Measurements from ENCODE around the gene DEFB128. TPM values are rescaled to one million over a fixed set of nuclear protein-coding genes. Genes with fewer than 3 reads are reported as not detected.

Gene DEFB128
- total and polyA plus RNA-seq, 11 donors, result not detected

GRCh38 chr20:142290-142689 lies 47.2 kb downstream of the DEFB128 start, which contains the start of gene DEFB126:
Gene DEFB126 (plus strand): TSS chr20:142590. CDS start chr20:142629, 39 bp downstream.
- ATAC-seq (no peak), DNase-seq (no peak)
- intact Hi-C loops (cut with DNase I), result no loop called here
- 42 to 55% (median 50%) methylated on average over 1 of the region's 1 CpG for WGBS, 4 donors
- H3K9me3 ChIP-seq, result peaks cover 0 to 3% (median 0%) of the 10 kb centered on the region in 12 donors
- H3K27me3 ChIP-seq, result peaks cover 0 to 36% (median 0%) of the 10 kb centered on the region in 9 donors
- no peaks in the 10 kb centered on the region for H3K36me3 ChIP-seq
- H3K4me3 ChIP-seq, result no peak within 1 kb of the TSS
- no peak within 1 kb of the TSS for H3K27ac ChIP-seq
- peaks cover 0 to 8% (median 0%) of the 10 kb centered on the region in 12 donors for H3K4me1 ChIP-seq
- TF ChIP-seq POLR2A (IDR thresholded peaks at IDR 0.05), result no peak
- no peak for TF ChIP-seq CTCF (IDR thresholded peaks at IDR 0.05)

Other genes with a start within 250 kb of the DEFB128 start
- not detected for gene DEFB125, start 102.0 kb downstream of the DEFB128 start, total RNA-seq
- gene DEFB125, start 102.0 kb downstream of the DEFB128 start, polyA plus RNA-seq, result not detected
- not detected for gene DEFB126, start 47.1 kb downstream of the DEFB128 start, total RNA-seq
- gene DEFB126, start 47.1 kb downstream of the DEFB128 start, polyA plus RNA-seq, result not detected
- gene DEFB127, start 32.3 kb downstream of the DEFB128 start, total RNA-seq, result not detected
- not detected for gene DEFB127, start 32.3 kb downstream of the DEFB128 start, polyA plus RNA-seq
- gene DEFB129, start 37.5 kb upstream of the DEFB128 start, total RNA-seq, result not detected
- gene DEFB129, start 37.5 kb upstream of the DEFB128 start, polyA plus RNA-seq, result not detected
- under 1 TPM in 2 of 9 donors, not detected in 7; 0.35 to 0.59 TPM for gene DEFB132, start 68.0 kb upstream of the DEFB128 start, total RNA-seq
- gene DEFB132, start 68.0 kb upstream of the DEFB128 start, polyA plus RNA-seq, result not detected
- 1 to 10 TPM in 8 of 9 donors, under 1 TPM in 1; 0.64 to 6.6 (median 4.5) TPM for gene C20orf96, start 101.0 kb upstream of the DEFB128 start, total RNA-seq
- gene C20orf96, start 101.0 kb upstream of the DEFB128 start, polyA plus RNA-seq, result 1 to 10 TPM; 2.8 to 3.6 TPM
- 10 to 100 TPM in 5 of 9 donors, 1 to 10 TPM in 4; 6.9 to 15.3 (median 11.4) TPM for gene ZCCHC3, start 107.9 kb upstream of the DEFB128 start, total RNA-seq
- gene ZCCHC3, start 107.9 kb upstream of the DEFB128 start, polyA plus RNA-seq, result 1 to 10 TPM; 9.2 to 9.3 TPM
- gene SOX12, start 135.8 kb upstream of the DEFB128 start, total RNA-seq, result 10 to 100 TPM in 7 of 9 donors, 1 to 10 TPM in 2; 6.9 to 19.9 (median 11.5) TPM
- 1 to 10 TPM; 5.4 to 7.2 TPM for gene SOX12, start 135.8 kb upstream of the DEFB128 start, polyA plus RNA-seq
- gene NRSN2, start 157.4 kb upstream of the DEFB128 start, total RNA-seq, result 10 to 100 TPM; 13.8 to 49.5 (median 23.4) TPM
- 10 to 100 TPM; 32.4 to 33.2 TPM for gene NRSN2, start 157.4 kb upstream of the DEFB128 start, polyA plus RNA-seq
- 1 to 10 TPM in 7 of 9 donors, under 1 TPM in 2; 0.47 to 4.9 (median 1.2) TPM for gene TRIB3, start 191.0 kb upstream of the DEFB128 start, total RNA-seq
- gene TRIB3, start 191.0 kb upstream of the DEFB128 start, polyA plus RNA-seq, result 1 to 10 TPM in 1 of 2 donors, under 1 TPM in 1; 0.61 to 5.9 TPM
- 10 to 100 TPM; 37.0 to 77.7 (median 47.1) TPM for gene RBCK1, start 218.6 kb upstream of the DEFB128 start, total RNA-seq
- 10 to 100 TPM; 50.6 to 60.9 TPM for gene RBCK1, start 218.6 kb upstream of the DEFB128 start, polyA plus RNA-seq